ENCODE data around the gene PTPRJ. TPM values are rescaled to one million over a fixed set of nuclear protein-coding genes. Genes with fewer than 3 reads are reported as not detected.
A peak's percentile ranks its signal among the peaks of the same experiment; 100 is the strongest.

Gene PTPRJ
- total and polyA plus RNA-seq, 2 experiments from 2014 or later, result 9.3 to 16.4 TPM

- no peak overlapping the region for H2AFZ ChIP-seq
- H3K9me3 ChIP-seq (ENCODE audit: low read depth), result peaks cover 11% of the 10 kb centered on the region
- H3K36me3 ChIP-seq (replicated peaks; ENCODE audit: insufficient read depth, low read depth), result no peaks in the 10 kb centered on the region
- H3K4me3 ChIP-seq, result no peak overlapping the region
- H4K20me1 ChIP-seq (ENCODE audit: insufficient read depth, poor library complexity, severe bottlenecking), result no peaks in the 10 kb centered on the region
- H3K9me2 ChIP-seq (replicated peaks; ENCODE audit: insufficient read depth), result no peaks in the 10 kb centered on the region
- no peaks in the 10 kb centered on the region for H3K4me1 ChIP-seq (ENCODE audit: insufficient read depth)
- H3K27ac ChIP-seq, result no peak overlapping the region
- no peaks in the 10 kb centered on the region for H3K79me2 ChIP-seq
- no peak for TF ChIP-seq EZH2phosphoT487 (IDR thresholded peaks at IDR 0.05; ENCODE audit: low read depth, severe bottlenecking, unreplicated experiment)
- TF ChIP-seq EZH2 (IDR thresholded peaks at IDR 0.05; ENCODE audit: borderline replicate concordance), result no peak
- TF ChIP-seq CTCF (IDR thresholded peaks at IDR 0.05; ENCODE audit: poor library complexity), result peak; percentile 26
- H3K27me3 ChIP-seq, result no peaks in the 10 kb centered on the region
- DNase-seq (ENCODE audit: low spot score), result no peak
- H3K4me2 ChIP-seq, result no peak overlapping the region
Measured at GRCh38 chr11:48116437-48117228, 136.3 kb downstream of the PTPRJ start.

- Histone ChIP-seq H3K36me3 (replicated peaks; ENCODE audit: insufficient read depth, low read depth) (no peaks in the 10 kb centered on the region), H3K79me2 (no peaks in the 10 kb centered on the region), H3K4me3 (no peak overlapping the region), H3K9me3 (ENCODE audit: low read depth) (no peaks in the 10 kb centered on the region), H3K27ac (no peak overlapping the region), H3K4me2 (no peak overlapping the region), H4K20me1 (ENCODE audit: insufficient read depth, poor library complexity, severe bottlenecking) (no peaks in the 10 kb centered on the region), H2AFZ (no peak overlapping the region), H3K9me2 (replicated peaks; ENCODE audit: insufficient read depth) (no peaks in the 10 kb centered on the region), H3K4me1 (ENCODE audit: insufficient read depth) (no peaks in the 10 kb centered on the region), H3K27me3 (no peaks in the 10 kb centered on the region)
- TF ChIP-seq CTCF (IDR thresholded peaks at IDR 0.05; ENCODE audit: poor library complexity) (no peak), EZH2 (IDR thresholded peaks at IDR 0.05; ENCODE audit: borderline replicate concordance) (no peak), EZH2phosphoT487 (IDR thresholded peaks at IDR 0.05; ENCODE audit: low read depth, severe bottlenecking, unreplicated experiment) (no peak)
- 90% methylated on average over 7 of the region's 7 CpGs for WGBS (ENCODE audit: low lambda C conversion rate, missing lambda C conversion rate)
- no peak for DNase-seq (ENCODE audit: low spot score)
Measured at GRCh38 chr11:48122246-48122645, 141.9 kb downstream of the PTPRJ start.

- H3K9me3 ChIP-seq (ENCODE audit: low read depth), result no peaks in the 10 kb centered on the region
- no peaks in the 10 kb centered on the region for H3K4me1 ChIP-seq (ENCODE audit: insufficient read depth)
- no peak overlapping the region for H3K4me3 ChIP-seq
- no peaks in the 10 kb centered on the region for H3K9me2 ChIP-seq (replicated peaks; ENCODE audit: insufficient read depth)
- no peak overlapping the region for H3K27ac ChIP-seq
- no peaks in the 10 kb centered on the region for H3K79me2 ChIP-seq
- H3K27me3 ChIP-seq, result no peaks in the 10 kb centered on the region
- no peaks in the 10 kb centered on the region for H4K20me1 ChIP-seq (ENCODE audit: insufficient read depth, poor library complexity, severe bottlenecking)
- WGBS (ENCODE audit: low lambda C conversion rate, missing lambda C conversion rate), result 81% methylated on average over 7 of the region's 7 CpGs
- TF ChIP-seq CTCF (IDR thresholded peaks at IDR 0.05; ENCODE audit: poor library complexity) (no peak), EZH2 (IDR thresholded peaks at IDR 0.05; ENCODE audit: borderline replicate concordance) (no peak), EZH2phosphoT487 (IDR thresholded peaks at IDR 0.05; ENCODE audit: low read depth, severe bottlenecking, unreplicated experiment) (no peak)
- no peak overlapping the region for H3K4me2 ChIP-seq
- no peaks in the 10 kb centered on the region for H3K36me3 ChIP-seq (replicated peaks; ENCODE audit: insufficient read depth, low read depth)
- no peak for DNase-seq (ENCODE audit: low spot score)
- no peak overlapping the region for H2AFZ ChIP-seq
Measured at GRCh38 chr11:48122656-48123055, 142.3 kb downstream of the PTPRJ start.

All from hepatocyte (in vitro differentiated cells).